GM12878 (cell line): ENCODE results near the gene JAML.

Experiments
- ATF3 ChIP-seq: IDR thresholded peaks from 2 replicates; pipeline ENCODE4 v1.6.1; 2011; ENCODE audit warnings: low read depth, mild to moderate bottlenecking, low read length, moderate library complexity, borderline replicate concordance; ENCODE audit errors: extremely low read depth
- CBFB ChIP-seq: IDR thresholded peaks from 2 replicates; pipeline ENCODE4 v1.6.1; 2016; ENCODE audit warnings: antibody characterized with exemption, low read depth
- EP300 ChIP-seq, 2 experiments: fragments of 150-350 bp in 1 of 2; IDR thresholded peaks; 2 replicates each; pipeline ENCODE4 v1.6.1; 2011 to 2012; ENCODE audit warnings: low read depth in 2 of 2, low read length in 2 of 2, borderline replicate concordance in 1 of 2, improper control_type of control experiment in 1 of 2, inconsistent platforms in 1 of 2; ENCODE audit not compliant: control insufficient read depth in 1 of 2
- KDM1A ChIP-seq: fragments of 200-600 bp; sonication (generic); IDR thresholded peaks from 2 replicates; pipeline ENCODE4 v1.6.1; 2016; ENCODE audit warnings: borderline replicate concordance
- MAX ChIP-seq: IDR thresholded peaks from 2 replicates; pipeline ENCODE4 v1.6.1; 2012; ENCODE audit warnings: low read depth, low read length, improper control_type of control experiment
- NFYB ChIP-seq: IDR thresholded peaks from 2 replicates; pipeline ENCODE4 v1.6.1; 2011; ENCODE audit warnings: low read depth, mild to moderate bottlenecking, low read length, improper control_type of control experiment, moderate library complexity; ENCODE audit not compliant: insufficient read depth
- RAD21 ChIP-seq: IDR thresholded peaks from 2 replicates; pipeline ENCODE4 v1.6.1; 2011; ENCODE audit warnings: mild to moderate bottlenecking, low read depth, low read length, moderate library complexity; ENCODE audit not compliant: insufficient read depth
- RBBP5 ChIP-seq: fragments of 200-600 bp; sonication (generic); conservative IDR thresholded peaks from 2 replicates; pipeline ENCODE4 v1.6.1; 2016
- RFX5 ChIP-seq: IDR thresholded peaks from 2 replicates; pipeline ENCODE4 v1.6.1; 2011; ENCODE audit warnings: low read depth, low read length, improper control_type of control experiment
- SUZ12 ChIP-seq: fragments of 200-600 bp; sonication (generic); IDR thresholded peaks from one replicate; pipeline ENCODE4 v1.6.1; 2018; ENCODE audit warnings: antibody characterized with exemption, mild to moderate bottlenecking; ENCODE audit not compliant: unreplicated experiment
- TF ChIP-seq, protein P1 (sequence below), 3 experiments: IDR thresholded peaks in 2 of 3; conservative IDR thresholded peaks in 1 of 3; 2 replicates each; pipeline ENCODE4 v1.5.1; 2011; ENCODE audit warnings: low read depth in 3 of 3, low read length in 3 of 3, mild to moderate bottlenecking in 3 of 3, control low read depth in 2 of 3, moderate library complexity in 2 of 3, inconsistent platforms in 1 of 3, mixed read lengths in 1 of 3; ENCODE audit not compliant: control insufficient read depth in 2 of 3, insufficient read depth in 1 of 3; ENCODE audit errors: extremely low read depth in 1 of 3

DNA sequence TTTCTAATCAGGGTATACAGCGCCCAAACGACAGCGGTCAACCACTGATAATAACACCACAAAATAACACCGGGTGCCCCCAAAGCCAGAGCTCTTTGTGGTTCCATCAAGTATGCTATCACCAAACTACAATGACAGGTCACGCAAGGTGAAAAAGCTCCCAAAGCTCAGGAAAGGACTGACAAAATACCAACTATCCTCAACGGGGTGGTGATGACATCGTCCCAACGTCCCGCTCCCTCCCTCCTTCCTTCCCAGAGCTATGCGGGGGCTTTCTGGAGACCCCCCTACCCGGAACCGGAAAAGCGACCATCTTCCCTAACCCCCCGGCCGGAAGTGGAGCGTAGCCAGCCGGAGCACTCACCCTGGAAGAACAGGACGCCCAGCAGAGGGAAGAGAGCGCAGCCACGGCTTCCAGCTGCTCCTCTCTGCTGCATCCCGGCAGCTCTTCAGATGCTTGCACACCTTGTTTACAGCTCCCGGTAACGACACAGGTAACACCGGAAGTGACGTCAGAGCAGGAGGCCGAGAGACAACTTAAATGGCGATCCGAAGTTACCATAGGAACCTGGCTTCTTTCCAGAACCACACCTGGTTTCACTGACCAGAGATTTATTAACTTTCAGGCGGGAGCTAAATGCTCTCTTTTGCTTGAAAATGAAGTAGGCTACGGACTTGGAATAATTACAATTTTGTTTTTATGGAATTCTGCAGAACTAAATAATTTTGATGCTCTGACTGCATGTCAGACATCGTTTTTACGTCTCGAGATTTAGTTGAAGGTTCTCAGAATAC is 27.2 kb upstream of the JAML start, which contains the start of gene MPZL3:
- TF ChIP-seq MAX (no peak), RAD21 (no peak), KDM1A (no peak), EP300 (IDR thresholded peaks at IDR 0.05; ENCODE audit: borderline replicate concordance in 1 of 2, control insufficient read depth in 1 of 2, low read depth in 2 of 2, low read length in 2 of 2) (peak in 1 of 2 experiments; percentile 17; a peak in 1 of 4 replicates), SUZ12 (no peak), ATF3 (no peak), RBBP5 (no peak), NFYB (no peak), CBFB (no peak), RFX5 (no peak)
- TF ChIP-seq, protein P1, sequence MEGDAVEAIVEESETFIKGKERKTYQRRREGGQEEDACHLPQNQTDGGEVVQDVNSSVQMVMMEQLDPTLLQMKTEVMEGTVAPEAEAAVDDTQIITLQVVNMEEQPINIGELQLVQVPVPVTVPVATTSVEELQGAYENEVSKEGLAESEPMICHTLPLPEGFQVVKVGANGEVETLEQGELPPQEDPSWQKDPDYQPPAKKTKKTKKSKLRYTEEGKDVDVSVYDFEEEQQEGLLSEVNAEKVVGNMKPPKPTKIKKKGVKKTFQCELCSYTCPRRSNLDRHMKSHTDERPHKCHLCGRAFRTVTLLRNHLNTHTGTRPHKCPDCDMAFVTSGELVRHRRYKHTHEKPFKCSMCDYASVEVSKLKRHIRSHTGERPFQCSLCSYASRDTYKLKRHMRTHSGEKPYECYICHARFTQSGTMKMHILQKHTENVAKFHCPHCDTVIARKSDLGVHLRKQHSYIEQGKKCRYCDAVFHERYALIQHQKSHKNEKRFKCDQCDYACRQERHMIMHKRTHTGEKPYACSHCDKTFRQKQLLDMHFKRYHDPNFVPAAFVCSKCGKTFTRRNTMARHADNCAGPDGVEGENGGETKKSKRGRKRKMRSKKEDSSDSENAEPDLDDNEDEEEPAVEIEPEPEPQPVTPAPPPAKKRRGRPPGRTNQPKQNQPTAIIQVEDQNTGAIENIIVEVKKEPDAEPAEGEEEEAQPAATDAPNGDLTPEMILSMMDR (IDR thresholded peaks at IDR 0.05 in 2 of 3, conservative IDR thresholded peaks at IDR 0.05 in 1 of 3; ENCODE audit: control insufficient read depth in 2 of 3, extremely low read depth in 1 of 3, insufficient read depth in 1 of 3, low read depth in 3 of 3, low read length in 3 of 3), result no peak
